ENCODE results near the gene COMMD1.
"Not testable (repeated sequence)": the region's sequence is repeated elsewhere in the genome, so short reads cannot be mapped to it uniquely, and the experiment has no call there.

Gene COMMD1

GRCh38 chr2:61888267-61889055 is 17.0 kb upstream of the COMMD1 start, which contains the start of gene CCT4:
CCT4 (minus strand) TSS chr2:61888656; CDS start chr2:61888507, 149 bp downstream.
- peak within 1 kb of the TSS; percentile 89 for H3K4me3 ChIP-seq (ENCODE audit: low read length)
- peaks cover 12% of the 10 kb centered on the region for H3K4me1 ChIP-seq (ENCODE audit: control insufficient read depth, insufficient read depth, low read length)
- peak within 1 kb of the TSS; percentile 99 for H3K9ac ChIP-seq (ENCODE audit: low read depth, low read length)
- no peaks in the 10 kb centered on the region for H3K9me3 ChIP-seq (replicated peaks; ENCODE audit: low read length)
- H3K36me3 ChIP-seq (ENCODE audit: insufficient read depth, low read length), result peaks cover 20% of the 10 kb centered on the region
- H3K4me2 ChIP-seq (ENCODE audit: low read length), result peak within 1 kb of the TSS; percentile 92
- no peaks in the 10 kb centered on the region for H3K27me3 ChIP-seq (ENCODE audit: control insufficient read depth, insufficient read depth, low read length)

GRCh38 chr2:61898810-61899209 is 6.7 kb upstream of the COMMD1 start:
- Histone ChIP-seq H3K27me3 (ENCODE audit: control insufficient read depth, insufficient read depth, low read length) (no peaks in the 10 kb centered on the region), H3K9ac (ENCODE audit: low read depth, low read length) (no peak overlapping the region), H3K36me3 (ENCODE audit: insufficient read depth, low read length) (no peaks in the 10 kb centered on the region), H3K4me2 (ENCODE audit: low read length) (no peak overlapping the region), H3K9me3 (replicated peaks; ENCODE audit: low read length) (no peaks in the 10 kb centered on the region), H3K4me1 (ENCODE audit: control insufficient read depth, insufficient read depth, low read length) (no peaks in the 10 kb centered on the region), H3K4me3 (ENCODE audit: low read length) (no peak overlapping the region)

- Histone ChIP-seq H3K4me3 (ENCODE audit: low read length) (no peak overlapping the region), H3K4me1 (ENCODE audit: control insufficient read depth, insufficient read depth, low read length) (peaks cover 3% of the 10 kb centered on the region), H3K9me3 (replicated peaks; ENCODE audit: low read length) (no peaks in the 10 kb centered on the region), H3K4me2 (ENCODE audit: low read length) (no peak overlapping the region), H3K36me3 (ENCODE audit: insufficient read depth, low read length) (no peaks in the 10 kb centered on the region), H3K9ac (ENCODE audit: low read depth, low read length) (no peak overlapping the region), H3K27me3 (ENCODE audit: control insufficient read depth, insufficient read depth, low read length) (no peaks in the 10 kb centered on the region)
These were observed 5.2 kb upstream of the COMMD1 start for GRCh38 chr2:61900281-61900680.

- H3K27me3 ChIP-seq (ENCODE audit: control insufficient read depth, insufficient read depth, low read length), result no peaks in the 10 kb centered on the region
- H3K36me3 ChIP-seq (ENCODE audit: insufficient read depth, low read length), result no peaks in the 10 kb centered on the region
- peak overlapping the region; percentile 93 for H3K9ac ChIP-seq (ENCODE audit: low read depth, low read length)
- no peaks in the 10 kb centered on the region for H3K9me3 ChIP-seq (replicated peaks; ENCODE audit: low read length)
- H3K4me1 ChIP-seq (ENCODE audit: control insufficient read depth, insufficient read depth, low read length), result peaks cover 9% of the 10 kb centered on the region
- peak overlapping the region; percentile 98 for H3K4me2 ChIP-seq (ENCODE audit: low read length)
- H3K4me3 ChIP-seq (ENCODE audit: low read length), result peak overlapping the region; percentile 99
These were observed 654 bp downstream of the COMMD1 start for GRCh38 chr2:61906186-61906470.

GRCh38 chr2:61909116-61909515 is 3.6 kb downstream of the COMMD1 start:
- no peak overlapping the region for H3K4me2 ChIP-seq (ENCODE audit: low read length)
- H3K9me3 ChIP-seq (replicated peaks; ENCODE audit: low read length), result no peaks in the 10 kb centered on the region
- no peak overlapping the region for H3K4me3 ChIP-seq (ENCODE audit: low read length)
- H3K9ac ChIP-seq (ENCODE audit: low read depth, low read length), result no peak overlapping the region
- H3K4me1 ChIP-seq (ENCODE audit: control insufficient read depth, insufficient read depth, low read length), result peaks cover 9% of the 10 kb centered on the region
- H3K27me3 ChIP-seq (ENCODE audit: control insufficient read depth, insufficient read depth, low read length), result no peaks in the 10 kb centered on the region
- H3K36me3 ChIP-seq (ENCODE audit: insufficient read depth, low read length), result no peaks in the 10 kb centered on the region

GRCh38 chr2:61910603-61911002 is 5.1 kb downstream of the COMMD1 start:
- no peaks in the 10 kb centered on the region for H3K36me3 ChIP-seq (ENCODE audit: insufficient read depth, low read length)
- no peak overlapping the region for H3K4me3 ChIP-seq (ENCODE audit: low read length)
- no peak overlapping the region for H3K4me2 ChIP-seq (ENCODE audit: low read length)
- H3K27me3 ChIP-seq (ENCODE audit: control insufficient read depth, insufficient read depth, low read length), result no peaks in the 10 kb centered on the region
- no peaks in the 10 kb centered on the region for H3K9me3 ChIP-seq (replicated peaks; ENCODE audit: low read length)
- H3K4me1 ChIP-seq (ENCODE audit: control insufficient read depth, insufficient read depth, low read length), result peaks cover 4% of the 10 kb centered on the region
- no peak overlapping the region for H3K9ac ChIP-seq (ENCODE audit: low read depth, low read length)

- Histone ChIP-seq H3K4me3 (ENCODE audit: low read length) (no peak overlapping the region), H3K27me3 (ENCODE audit: control insufficient read depth, insufficient read depth, low read length) (no peaks in the 10 kb centered on the region), H3K9me3 (replicated peaks; ENCODE audit: low read length) (no peaks in the 10 kb centered on the region), H3K9ac (ENCODE audit: low read depth, low read length) (no peak overlapping the region), H3K4me1 (ENCODE audit: control insufficient read depth, insufficient read depth, low read length) (peaks cover 1% of the 10 kb centered on the region), H3K36me3 (ENCODE audit: insufficient read depth, low read length) (no peaks in the 10 kb centered on the region), H3K4me2 (ENCODE audit: low read length) (no peak overlapping the region)
These were observed 6.0 kb downstream of the COMMD1 start for GRCh38 chr2:61911510-61911909.

GRCh38 chr2:61914794-61915193 is 9.3 kb downstream of the COMMD1 start:
- H3K4me1 ChIP-seq (ENCODE audit: control insufficient read depth, insufficient read depth, low read length); H3K4me3 ChIP-seq (ENCODE audit: low read length); H3K9ac ChIP-seq (ENCODE audit: low read depth, low read length); H3K4me2 ChIP-seq (ENCODE audit: low read length); H3K36me3 ChIP-seq (ENCODE audit: insufficient read depth, low read length); H3K9me3 ChIP-seq (replicated peaks; ENCODE audit: low read length); H3K27me3 ChIP-seq (ENCODE audit: control insufficient read depth, insufficient read depth, low read length): not testable (repeated sequence)

- Histone ChIP-seq H3K4me2 (ENCODE audit: low read length) (no peak overlapping the region), H3K36me3 (ENCODE audit: insufficient read depth, low read length) (no peaks in the 10 kb centered on the region), H3K27me3 (ENCODE audit: control insufficient read depth, insufficient read depth, low read length) (no peaks in the 10 kb centered on the region), H3K4me1 (ENCODE audit: control insufficient read depth, insufficient read depth, low read length) (no peaks in the 10 kb centered on the region), H3K9me3 (replicated peaks; ENCODE audit: low read length) (no peaks in the 10 kb centered on the region), H3K4me3 (ENCODE audit: low read length) (no peak overlapping the region), H3K9ac (ENCODE audit: low read depth, low read length) (no peak overlapping the region)
These were observed 15.1 kb downstream of the COMMD1 start for GRCh38 chr2:61920548-61920947.

GRCh38 chr2:61922714-61923113 is 17.2 kb downstream of the COMMD1 start:
- no peaks in the 10 kb centered on the region for H3K4me1 ChIP-seq (ENCODE audit: control insufficient read depth, insufficient read depth, low read length)
- no peaks in the 10 kb centered on the region for H3K36me3 ChIP-seq (ENCODE audit: insufficient read depth, low read length)
- no peak overlapping the region for H3K9ac ChIP-seq (ENCODE audit: low read depth, low read length)
- H3K4me3 ChIP-seq (ENCODE audit: low read length), result no peak overlapping the region
- no peak overlapping the region for H3K4me2 ChIP-seq (ENCODE audit: low read length)
- H3K27me3 ChIP-seq (ENCODE audit: control insufficient read depth, insufficient read depth, low read length), result no peaks in the 10 kb centered on the region
- no peaks in the 10 kb centered on the region for H3K9me3 ChIP-seq (replicated peaks; ENCODE audit: low read length)

GRCh38 chr2:61924895-61925663 is 19.6 kb downstream of the COMMD1 start:
- Histone ChIP-seq H3K36me3 (ENCODE audit: insufficient read depth, low read length) (no peaks in the 10 kb centered on the region), H3K9me3 (replicated peaks; ENCODE audit: low read length) (no peaks in the 10 kb centered on the region), H3K9ac (ENCODE audit: low read depth, low read length) (no peak overlapping the region), H3K27me3 (ENCODE audit: control insufficient read depth, insufficient read depth, low read length) (no peaks in the 10 kb centered on the region), H3K4me1 (ENCODE audit: control insufficient read depth, insufficient read depth, low read length) (no peaks in the 10 kb centered on the region), H3K4me2 (ENCODE audit: low read length) (no peak overlapping the region), H3K4me3 (ENCODE audit: low read length) (no peak overlapping the region)
